Endothelial cell of umbilical vein (primary cell): Measurements from ENCODE around the gene PNPLA2. TPM values are rescaled to one million over a fixed set of nuclear protein-coding genes. Genes with fewer than 3 reads are reported as not detected.

Experiments used
- BruUV-seq: library from RNA; stranded (reverse); fragments of 400-500 nt; replicated peaks from 2 replicates; lab custom pipeline; 2021; lab: Mats Ljungman, UMichigan
- CTCF ChIA-PET: fragments of 300-600, 350-600 bp; sonication (Branson Sonifier 250); formaldehyde crosslinking; loops from one replicate; lab custom pipeline; 2021; ENCODE audit warnings: antibody characterized with exemption, inconsistent platforms; lab: Charles Lee
- POLR2A ChIA-PET: fragments of 300-600, 350-600 bp; sonication (Branson Sonifier 250); formaldehyde crosslinking; loops from one replicate; lab custom pipeline; 2021; ENCODE audit warnings: antibody characterized with exemption, inconsistent platforms; lab: Charles Lee
- DNase-seq: peaks from one replicate; pipeline ENCODE4 v3.0.0-alpha.2; 2011; ENCODE audit warnings: low read depth, low spot score
- FAIRE-seq: peaks from 2 replicates; lab custom pipeline; 2011; peaks lifted over from hg19 to GRCh38; lab: Jason Lieb, UNC
- H2AFZ ChIP-seq: 2 replicates; pipeline ENCODE4 v1.6.0; 2012; ENCODE audit warnings: low read depth, low read length, control low read depth, inconsistent platforms
- H3K27ac ChIP-seq: 2 replicates; pipeline ENCODE4 v1.5.1; 2011; ENCODE audit warnings: low read depth, mild to moderate bottlenecking, control low read depth, low read length, moderate library complexity; ENCODE audit not compliant: insufficient read depth
- H3K27me3 ChIP-seq, 2 experiments: 2 replicates each; pipeline versions ENCODE4 v1.6.0 to v1.6.1; 2011; ENCODE audit warnings: low read length in 2 of 2, mixed read lengths in 1 of 2; ENCODE audit not compliant: control insufficient read depth in 2 of 2, insufficient read depth in 2 of 2
- H3K36me3 ChIP-seq, 2 experiments: 2 replicates in 1 of 2; 3 replicates in 1 of 2; pipeline ENCODE4 v1.5.1; 2011; ENCODE audit warnings: low read length in 2 of 2, mild to moderate bottlenecking in 1 of 2, moderate library complexity in 1 of 2; ENCODE audit not compliant: control insufficient read depth in 2 of 2, insufficient read depth in 2 of 2; ENCODE audit errors: extremely low read depth in 1 of 2
- H3K4me1 ChIP-seq: 3 replicates; pipeline ENCODE4 v1.5.1; 2011; ENCODE audit warnings: mild to moderate bottlenecking, low read length; ENCODE audit not compliant: control insufficient read depth, insufficient read depth; ENCODE audit errors: extremely low read depth
- H3K4me2 ChIP-seq: 2 replicates; pipeline ENCODE4 v1.6.1; 2011; ENCODE audit warnings: low read length, control low read depth, mixed read lengths; ENCODE audit not compliant: insufficient read depth
- H3K4me3 ChIP-seq, 3 experiments: fragments of 200-600 bp in 1 of 3; sonication (generic), shearing (Covaris generic) in 1 of 3; replicated peaks in 1 of 3; 2 replicates each; pipeline ENCODE4 v1.5.1; 2011 to 2016; ENCODE audit warnings: control low read depth in 3 of 3, low read length in 3 of 3, mild to moderate bottlenecking in 2 of 3, inconsistent platforms in 1 of 3, low read depth in 1 of 3, moderate library complexity in 1 of 3; ENCODE audit not compliant: insufficient read depth in 1 of 3
- H3K79me2 ChIP-seq: 2 replicates; pipeline ENCODE4 v1.6.0; 2012; ENCODE audit warnings: low read length, inconsistent platforms; ENCODE audit not compliant: control insufficient read depth, insufficient read depth
- H3K9ac ChIP-seq: replicated peaks from 2 replicates; pipeline ENCODE3; 2011; ENCODE audit warnings: low read length, control low read depth; ENCODE audit not compliant: insufficient read depth; ENCODE audit errors: extremely low read depth
- H3K9me1 ChIP-seq: replicated peaks from 3 replicates; pipeline ENCODE4 v1.6.0; 2011; ENCODE audit warnings: mild to moderate bottlenecking, low read length; ENCODE audit not compliant: control insufficient read depth, insufficient read depth; ENCODE audit errors: extremely low read depth
- H3K9me3 ChIP-seq: replicated peaks from 2 replicates; pipeline ENCODE4 v1.5.1; 2012; ENCODE audit warnings: low read length, inconsistent platforms; ENCODE audit not compliant: control insufficient read depth, insufficient read depth
- H4K20me1 ChIP-seq: replicated peaks from 2 replicates; pipeline ENCODE3; 2011; ENCODE audit warnings: mild to moderate bottlenecking, low read length; ENCODE audit not compliant: control insufficient read depth, insufficient read depth; ENCODE audit errors: extremely low read depth
- CTCF ChIP-seq, 2 donors: IDR thresholded peaks; 1 replicate in 1 of 2; 2 replicates in 1 of 2; pipeline ENCODE4 v1.5.1; 2011; ENCODE audit warnings: low read length in 2 of 2, mild to moderate bottlenecking in 2 of 2, moderate library complexity in 2 of 2, control low read depth in 1 of 2, inconsistent platforms in 1 of 2, low read depth in 1 of 2; ENCODE audit not compliant: insufficient read depth in 1 of 2; ENCODE audit errors: extremely low read depth in 1 of 2
- EZH2 ChIP-seq: IDR thresholded peaks from 2 replicates; pipeline ENCODE4 v1.6.1; 2012; ENCODE audit warnings: borderline replicate concordance, low read depth, mild to moderate bottlenecking, moderate library complexity, low read length, inconsistent platforms; ENCODE audit not compliant: severe bottlenecking
- JUN ChIP-seq: IDR thresholded peaks from 2 replicates; pipeline ENCODE4 v1.6.1; 2011; ENCODE audit warnings: borderline replicate concordance, low read depth; ENCODE audit not compliant: insufficient read length, insufficient read depth
- MAX ChIP-seq: IDR thresholded peaks from 2 replicates; pipeline ENCODE4 v1.6.1; 2011; ENCODE audit not compliant: insufficient read depth, insufficient read length
- MYC ChIP-seq: IDR thresholded peaks from one replicate; pipeline ENCODE4 v1.6.1; 2011; ENCODE audit warnings: mild to moderate bottlenecking, low read depth, low read length
- POLR2A ChIP-seq: IDR thresholded peaks from 2 replicates; pipeline ENCODE4 v1.6.1; 2012; ENCODE audit warnings: low read depth, mild to moderate bottlenecking, control low read depth, low read length
- dilution Hi-C: fragments of 300-500 bp; cut with MboI; formaldehyde crosslinking; loops from one replicate; pipeline ENCODE4 v1.15.0; 2019; ENCODE audit warnings: low sequenced_read_pairs; ENCODE audit not compliant: extremely low pct_ligation_motif_present
- intact Hi-C: fragments of 100-400 bp; cut with micrococcal nuclease; formaldehyde crosslinking; loops from one replicate; pipeline ENCODE4 v1.10.0; 2022
- polyA plus RNA-seq, 4 experiments: library from polyadenylated mRNA; depleted of rRNA in 3 of 4; stranded (reverse) in 3 of 4; unstranded in 1 of 4; fragments of >200 nt; gene quantifications; 2 replicates each; pipeline versions ENCODE4 v1.2.1 to v1.2.3, GENCODE V29; 2011 to 2012; ENCODE audit warnings: missing spikeins in 1 of 4
- total RNA-seq: library from RNA; stranded (reverse); gene quantifications from 2 replicates; pipeline ENCODE4 v1.2.3, GENCODE V29; 2021

PNPLA2 gene
- total and polyA plus RNA-seq, 2 donors (not counting 3 experiments of a cell fraction or from before 2014, with no cell fraction given): 73.1 to 75.6 TPM

DNA sequence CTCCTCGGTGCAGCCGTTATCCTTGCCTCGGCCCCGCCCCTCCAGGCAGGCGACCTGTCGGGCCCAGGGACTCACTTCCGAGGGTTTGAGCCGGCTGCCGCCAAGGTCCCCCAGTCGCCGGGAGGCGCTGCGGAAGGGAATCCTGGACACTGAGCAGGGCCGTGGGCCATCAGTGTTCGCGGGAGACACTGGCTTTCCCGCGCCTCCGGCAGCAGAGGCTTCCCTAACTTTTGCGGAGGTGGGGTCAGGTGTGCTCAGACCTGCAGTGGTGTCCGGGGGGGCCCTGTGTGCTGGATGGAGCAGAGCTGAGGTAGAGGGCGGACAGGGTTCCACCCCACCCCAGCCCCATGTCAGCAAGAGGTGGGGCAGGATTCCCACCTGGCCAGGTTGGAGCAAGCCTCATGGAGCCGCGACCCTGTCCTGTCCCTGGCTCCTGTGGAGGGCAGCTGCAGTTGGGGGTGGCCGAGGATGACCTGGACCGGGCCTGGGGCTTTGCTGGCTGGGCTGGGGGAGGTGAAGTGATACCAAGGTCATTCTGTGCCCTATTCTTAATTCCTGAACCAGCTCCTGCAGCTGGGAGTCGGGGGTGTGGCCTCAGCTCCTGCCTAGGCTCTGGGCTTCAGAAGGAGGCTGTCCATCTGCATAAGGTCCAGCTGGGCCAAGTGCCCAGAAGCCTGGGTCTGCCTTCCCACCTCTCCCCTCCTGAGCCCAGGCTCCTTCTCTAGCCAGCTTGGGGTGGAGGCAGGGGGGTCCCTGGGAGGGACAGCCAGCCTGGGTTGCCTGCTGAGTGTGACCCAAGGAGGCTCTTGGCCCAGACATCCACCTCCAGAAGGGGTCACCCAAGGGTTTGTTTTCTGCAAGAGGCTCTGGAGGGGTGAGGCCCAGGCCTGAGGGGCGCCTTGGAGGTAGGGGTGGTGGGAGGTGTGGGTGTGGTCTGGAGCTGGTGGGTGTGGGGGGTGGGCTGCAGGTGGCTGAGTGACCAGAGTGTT is 32.4 kb downstream of the PNPLA2 start:
- no peak for FAIRE-seq
- peaks cover 11% of the 10 kb centered on the region for H3K4me1 ChIP-seq
- no peak for DNase-seq
- H2AFZ ChIP-seq: no peak overlapping the region
- TF ChIP-seq JUN (no peak), MYC (no peak), CTCF (IDR thresholded peaks at IDR 0.05; ENCODE audit: extremely low read depth in 1 of 2, insufficient read depth in 1 of 2, low read depth in 1 of 2, low read length in 2 of 2) (peak in 1 of 2 donors; percentile 4)
- H3K9me1 ChIP-seq: no peaks in the 10 kb centered on the region
- CTCF ChIA-PET: interaction anchor here (0.7 to 1.6 kb wide), 2 partner anchors 199 to 200 kb away, joined by 3 to 4 read pairs; no protein-coding TSS in a partner anchor
- no peaks in the 10 kb centered on the region for H3K9me3 ChIP-seq
- H3K4me3 ChIP-seq: no peak overlapping the region
- no peaks in the 10 kb centered on the region for H3K27me3 ChIP-seq
- no peak overlapping the region for H3K4me2 ChIP-seq
- peaks cover 4% of the 10 kb centered on the region for H3K79me2 ChIP-seq
- no peak overlapping the region for H3K9ac ChIP-seq
- POLR2A ChIA-PET: no interaction called here
- no TSS peak for BruUV-seq
- H3K36me3 ChIP-seq: no peaks in the 10 kb centered on the region
- dilution Hi-C loops: no loop called here
- no peak overlapping the region for H3K27ac ChIP-seq
- intact Hi-C loops: no loop called here
- no peaks in the 10 kb centered on the region for H4K20me1 ChIP-seq

- DNase-seq (no peak), FAIRE-seq (no peak)
- no peaks in the 10 kb centered on the region for H4K20me1 ChIP-seq
- H2AFZ ChIP-seq: no peak overlapping the region
- H3K4me2 ChIP-seq: no peak overlapping the region
- no peaks in the 10 kb centered on the region for H3K9me3 ChIP-seq
- TF ChIP-seq EZH2: no peak
- no peak for TF ChIP-seq MAX
- TF ChIP-seq POLR2A: no peak
- intact Hi-C loops: no loop called here
- H3K9me1 ChIP-seq: no peaks in the 10 kb centered on the region
- no peaks in the 10 kb centered on the region for H3K27me3 ChIP-seq
- peaks cover 5% of the 10 kb centered on the region for H3K4me1 ChIP-seq
- POLR2A ChIA-PET: no interaction called here
- no peaks in the 10 kb centered on the region for H3K79me2 ChIP-seq
- CTCF ChIA-PET: no interaction called here
- no TSS peak for BruUV-seq
- H3K36me3 ChIP-seq: no peaks in the 10 kb centered on the region
- dilution Hi-C loops: no loop called here
- H3K9ac ChIP-seq: no peak overlapping the region
- H3K27ac ChIP-seq: no peak overlapping the region
- no peak overlapping the region for H3K4me3 ChIP-seq
Observed at GRCh38 chr11:852762-853161, 34.0 kb downstream of the PNPLA2 start.
